HepG2 (cell line): Measurements from ENCODE around the gene SLC17A9. TPM values are rescaled to one million over a fixed set of nuclear protein-coding genes. Genes with fewer than 3 reads are reported as not detected.

Experiments used
- CBFB ChIP-seq: sonication (generic); formaldehyde crosslinking; IDR thresholded peaks from 2 replicates; pipeline ENCODE4 v1.4.0; 2020; ENCODE audit warnings: missing genetic modification reagents
- EP300 ChIP-seq, 3 experiments: sonication (generic) in 1 of 3; formaldehyde crosslinking in 1 of 3; IDR thresholded peaks; 2 replicates each; pipeline versions ENCODE4 v1.5.1 to v1.6.1; 2011 to 2020; ENCODE audit warnings: low read depth in 2 of 3, low read length in 2 of 3, borderline replicate concordance in 1 of 3, improper control_type of control experiment in 1 of 3, mild to moderate bottlenecking in 1 of 3, missing genetic modification reagents in 1 of 3, moderate library complexity in 1 of 3
- ESRRA ChIP-seq: sonication (generic); formaldehyde crosslinking; IDR thresholded peaks from 2 replicates; pipeline ENCODE4 v1.5.1; 2020; ENCODE audit warnings: mild to moderate bottlenecking, low read depth, missing genetic modification reagents
- HMGXB4 ChIP-seq, 2 experiments: sonication (generic) in 1 of 2; formaldehyde crosslinking in 1 of 2; IDR thresholded peaks; 2 replicates each; pipeline versions ENCODE4 v1.4.0 to v1.6.1; 2018 to 2020; ENCODE audit warnings: missing genetic modification reagents in 2 of 2, borderline replicate concordance in 1 of 2, low read depth in 1 of 2, mild to moderate bottlenecking in 1 of 2, missing biosample characterization in 1 of 2
- MXD3 ChIP-seq: IDR thresholded peaks from 2 replicates; pipeline ENCODE4 v1.6.1; 2016; ENCODE audit warnings: mild to moderate bottlenecking, missing biosample characterization, missing genetic modification reagents
- POLR2AphosphoS2 ChIP-seq: IDR thresholded peaks from 2 replicates; pipeline ENCODE4 v1.6.1; 2011; ENCODE audit warnings: low read depth, low read length, improper control_type of control experiment
- PRPF4 ChIP-seq: fragments of 200-400 bp; formaldehyde crosslinking; IDR thresholded peaks from 2 replicates; pipeline ENCODE4 v1.6.1; 2016; ENCODE audit warnings: low read length, low read depth; ENCODE audit not compliant: poor library complexity, severe bottlenecking
- RBM22 ChIP-seq: fragments of 200-400 bp; formaldehyde crosslinking; optimal IDR thresholded peaks from 2 replicates; pipeline ENCODE3; 2017; ENCODE audit warnings: mild to moderate bottlenecking, low read length, moderate library complexity
- RFXAP ChIP-seq: sonication (generic); formaldehyde crosslinking; IDR thresholded peaks from 2 replicates; pipeline ENCODE4 v1.4.0; 2020; ENCODE audit warnings: missing genetic modification reagents, borderline replicate concordance
- RXRA ChIP-seq: sonication (generic); formaldehyde crosslinking; IDR thresholded peaks from 2 replicates; pipeline ENCODE4 v1.5.1; 2020; ENCODE audit warnings: missing genetic modification reagents
- SALL1 ChIP-seq: sonication (generic); formaldehyde crosslinking; IDR thresholded peaks from 2 replicates; pipeline ENCODE4 v1.8.0; 2022; ENCODE audit warnings: mild to moderate bottlenecking, missing genetic modification reagents
- TMF1 ChIP-seq: sonication (generic); formaldehyde crosslinking; IDR thresholded peaks from 2 replicates; pipeline ENCODE4 v1.8.1; 2022; ENCODE audit warnings: low read depth, missing genetic modification reagents
- ZBTB25 ChIP-seq: IDR thresholded peaks from 2 replicates; pipeline ENCODE4 v1.6.1; 2018; ENCODE audit warnings: missing genetic modification reagents
- ZBTB38 ChIP-seq: sonication (generic); formaldehyde crosslinking; IDR thresholded peaks from 2 replicates; pipeline ENCODE4 v1.5.1; 2020; ENCODE audit warnings: mild to moderate bottlenecking, missing genetic modification reagents
- ZBTB7B ChIP-seq: sonication (generic); formaldehyde crosslinking; IDR thresholded peaks from 2 replicates; pipeline ENCODE4 v1.4.0; 2020; ENCODE audit warnings: missing genetic modification reagents
- ZKSCAN5 ChIP-seq: sonication (generic); formaldehyde crosslinking; IDR thresholded peaks from 2 replicates; pipeline ENCODE4 v1.5.1; 2020; ENCODE audit warnings: mild to moderate bottlenecking, missing genetic modification reagents
- ZMYM3 ChIP-seq: sonication (generic); formaldehyde crosslinking; IDR thresholded peaks from 2 replicates; pipeline ENCODE4 v1.5.1; 2020; ENCODE audit warnings: mild to moderate bottlenecking, missing genetic modification reagents
- ZNF280B ChIP-seq: sonication (generic); formaldehyde crosslinking; IDR thresholded peaks from 2 replicates; pipeline ENCODE4 v1.5.0; 2020; ENCODE audit warnings: missing genetic modification reagents, mild to moderate bottlenecking, borderline replicate concordance
- ZNF556 ChIP-seq: sonication (generic); formaldehyde crosslinking; IDR thresholded peaks from 2 replicates; pipeline ENCODE4 v1.4.0; 2020; ENCODE audit warnings: mild to moderate bottlenecking, missing genetic modification reagents, borderline replicate concordance
- ZNF572 ChIP-seq: sonication (generic); formaldehyde crosslinking; IDR thresholded peaks from 2 replicates; pipeline ENCODE4 v1.5.1; 2020; ENCODE audit warnings: mild to moderate bottlenecking, missing genetic modification reagents
- ZNF883 ChIP-seq: sonication (generic); formaldehyde crosslinking; IDR thresholded peaks from 2 replicates; pipeline ENCODE4 v1.5.1; 2020; ENCODE audit warnings: mild to moderate bottlenecking, missing genetic modification reagents; ENCODE audit errors: not compliant biosample characterization
- polyA plus RNA-seq, 8 experiments: library from polyadenylated mRNA; depleted of rRNA in 3 of 8; stranded (reverse) in 7 of 8; unstranded in 1 of 8; fragments of >200 nt; fragmentation: Illumina TruSeq in 4 of 8; extraction: Trizol in 4 of 8; gene quantifications; 2 replicates each; pipeline versions ENCODE4 v1.2.1 to v1.2.3, GENCODE V29; 2011 to 2016; ENCODE audit warnings: low read depth in 4 of 8, missing spikeins in 1 of 8, mixed read lengths in 1 of 8; ENCODE audit not compliant: insufficient read depth in 1 of 8
- total RNA-seq, 5 experiments: library from RNA; depleted of rRNA; stranded (reverse); fragments of >200 nt; fragmentation: Illumina TruSeq; extraction: Trizol; gene quantifications; 2 replicates each; pipeline ENCODE4 v1.2.3, GENCODE V29; 2016; ENCODE audit warnings: low read depth in 1 of 5

Gene SLC17A9
- total and polyA plus RNA-seq, 2 of the 13 experiments (the other 11 are each of a cell fraction or from before 2014, with no cell fraction given) = 110 to 191 TPM

- peak; percentile 28; the same call in 1 of the 2 replicates for TF ChIP-seq RXRA (CRISPR knock-in tag)
- 0 out of 2 replicates have a peak, but pooled peaks have one; percentile 23 for TF ChIP-seq POLR2AphosphoS2
- TF ChIP-seq ZNF280B (CRISPR knock-in tag) = 0 out of 2 replicates have a peak, but pooled peaks have one; percentile 43
- TF ChIP-seq MXD3 (CRISPR knock-in tag) = no peak
- peak; percentile 76 for TF ChIP-seq RBM22
- TF ChIP-seq ZBTB7B (CRISPR knock-in tag) = peak; percentile 28; the same call in 1 of the 2 replicates
- TF ChIP-seq ZBTB25 (CRISPR knock-in tag) = no peak
- TF ChIP-seq ZNF883 (CRISPR knock-in tag) = peak; percentile 16
- peak; percentile 15; the same call in 1 of the 2 replicates for TF ChIP-seq ZNF556
- TF ChIP-seq ESRRA (CRISPR knock-in tag) = peak; percentile 76; the same call in 1 of the 2 replicates
- peak; percentile 39 for TF ChIP-seq PRPF4
- TF ChIP-seq SALL1 (CRISPR knock-in tag) = 0 out of 2 replicates have a peak, but pooled peaks have one; percentile 33
- TF ChIP-seq ZNF572 (CRISPR knock-in tag) = peak; percentile 91; the same call in 1 of the 2 replicates
- no peak for TF ChIP-seq ZKSCAN5
- peak; percentile 88 for TF ChIP-seq ZMYM3
- no peak for TF ChIP-seq EP300 (IDR thresholded peaks at IDR 0.05; ENCODE audit: low read depth in 2 of 2, low read length in 2 of 2)
- TF ChIP-seq EP300 (CRISPR knock-in tag; IDR thresholded peaks at IDR 0.05; ENCODE audit: borderline replicate concordance) = 0 out of 2 replicates have a peak, but pooled peaks have one; percentile 29
- 0 out of 4 replicates have a peak, but pooled peaks of 1 of the 2 experiments have one; percentile 3 for TF ChIP-seq HMGXB4 (CRISPR knock-in tag; IDR thresholded peaks at IDR 0.05; ENCODE audit: borderline replicate concordance in 1 of 2, low read depth in 1 of 2)
- no peak for TF ChIP-seq CBFB (CRISPR knock-in tag)
- TF ChIP-seq ZBTB38 = peak; percentile 78
- no peak for TF ChIP-seq TMF1
- no peak for TF ChIP-seq RFXAP (CRISPR knock-in tag)
- TF ChIP-seq, all 625 proteins: peak for 23
Observed at GRCh38 chr20:62922451-62922921, 30.0 kb upstream of the SLC17A9 start (continued).
